MV-4-11 (cell line): ENCODE results near the gene OPCML.

ENCODE experiments used
- DNase-seq: peaks from one replicate; lab custom pipeline; 2025; lab: John Stamatoyannopoulos, UW

The OPCML gene

GRCh38 chr11:133070791-133071190, 461.5 kb downstream of the OPCML start:
- DNase-seq: no peak

- DNase-seq: no peak
Measured at GRCh38 chr11:133070021-133070713, 462.1 kb downstream of the OPCML start.

GRCh38 chr11:133065847-133066485, 466.3 kb downstream of the OPCML start:
- peak; percentile 53 for DNase-seq

- DNase-seq: no peak
Measured at GRCh38 chr11:133064961-133065360, 467.3 kb downstream of the OPCML start.

- DNase-seq: no peak
Measured at GRCh38 chr11:133064152-133064877, 468.0 kb downstream of the OPCML start.

GRCh38 chr11:133058501-133058900, 473.8 kb downstream of the OPCML start:
- no peak for DNase-seq

- no peak for DNase-seq
Measured at GRCh38 chr11:133053124-133053776, 479.1 kb downstream of the OPCML start.

GRCh38 chr11:133052537-133052936, 479.8 kb downstream of the OPCML start:
- no peak for DNase-seq

- no peak for DNase-seq
Measured at GRCh38 chr11:133049244-133050019, 482.9 kb downstream of the OPCML start.

GRCh38 chr11:133048270-133048669, 484.0 kb downstream of the OPCML start:
- DNase-seq: no peak

GRCh38 chr11:133047771-133048115, 484.6 kb downstream of the OPCML start:
- DNase-seq: no peak

- no peak for DNase-seq
Measured at GRCh38 chr11:133047036-133047770, 485.1 kb downstream of the OPCML start.

GRCh38 chr11:133046252-133046651, 486.0 kb downstream of the OPCML start:
- no peak for DNase-seq

GRCh38 chr11:133041928-133042882, 490.1 kb downstream of the OPCML start:
- DNase-seq: no peak

GRCh38 chr11:133041181-133041580, 491.1 kb downstream of the OPCML start:
- DNase-seq: no peak

GRCh38 chr11:133040289-133040900, 491.9 kb downstream of the OPCML start:
- DNase-seq: no peak

- no peak for DNase-seq
Measured at GRCh38 chr11:133038850-133039249, 493.5 kb downstream of the OPCML start.

- DNase-seq: no peak
Measured at GRCh38 chr11:133034929-133035328, 497.4 kb downstream of the OPCML start.

GRCh38 chr11:133029107-133029506, 503.2 kb downstream of the OPCML start:
- DNase-seq: no peak

- DNase-seq: no peak
Measured at GRCh38 chr11:133026952-133027351, 505.3 kb downstream of the OPCML start.
